CD4-positive, alpha-beta T cell treated with Interleukin-6 at 100 ng/mL for 8 hours (primary cell): ENCODE results near the gene HS3ST3A1.

Source experiments
- DNase-seq: peaks from one replicate; pipeline ENCODE4 v3.0.0-alpha.2; 2020; ENCODE audit warnings: mixed read lengths, low spot score

The HS3ST3A1 gene

GRCh38 chr17:13601776-13602551 lies at the start of gene HS3ST3A1:
HS3ST3A1 (minus strand) TSS chr17:13601929; CDS start chr17:13601129, 800 bp downstream.
- DNase-seq, result no peak

DNA sequence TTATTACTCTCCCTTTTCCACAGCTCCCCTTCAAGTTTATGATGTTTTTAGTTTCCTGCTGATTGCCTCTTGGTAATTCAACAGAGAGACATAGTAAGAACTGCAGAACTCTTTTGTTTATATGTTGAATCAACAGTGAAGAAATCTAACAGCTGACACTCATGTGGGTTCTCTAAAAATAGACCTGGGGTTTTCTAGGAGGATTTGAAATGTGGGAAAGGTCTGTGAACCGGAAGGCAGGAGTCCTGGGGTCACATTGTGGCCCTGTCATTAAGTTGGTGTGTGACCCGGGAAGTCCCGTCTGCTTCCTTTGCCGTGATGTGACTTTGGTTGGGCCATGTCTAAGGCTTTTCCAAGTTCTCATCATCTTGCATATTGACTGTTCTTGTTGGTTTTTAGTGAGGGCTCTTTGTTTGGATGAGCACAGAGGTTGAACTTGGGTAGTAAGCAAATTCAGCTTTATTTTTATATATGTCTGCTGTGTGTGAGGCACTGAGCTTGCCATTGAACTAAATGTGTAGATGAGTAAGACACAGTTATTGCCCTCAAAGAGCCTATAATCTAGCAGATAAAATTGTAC lies 48.5 kb upstream of the HS3ST3A1 start:
- no peak for DNase-seq

DNA sequence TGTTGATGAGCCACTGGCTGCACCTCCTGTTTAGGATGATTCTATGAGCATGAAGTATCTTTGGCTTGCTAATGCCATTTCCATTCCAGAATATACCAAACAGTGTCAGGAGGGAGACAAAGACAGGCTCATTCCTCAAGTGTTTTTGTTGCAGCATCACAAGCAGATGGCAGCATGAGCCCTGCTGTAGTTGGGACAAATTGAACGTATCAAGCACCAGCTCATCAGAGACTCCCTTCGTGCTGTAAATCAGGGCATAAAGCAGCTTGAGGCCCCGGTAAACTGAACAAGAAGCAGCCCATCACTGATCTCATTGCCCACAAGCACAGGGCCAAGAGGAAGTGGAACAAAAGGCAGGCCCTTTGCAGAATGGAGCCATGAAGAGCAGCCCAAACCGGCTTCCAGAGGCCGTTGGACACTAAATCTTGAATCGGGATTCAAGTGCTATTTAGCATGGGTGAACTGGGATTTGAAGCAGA lies 45.9 kb upstream of the HS3ST3A1 start:
- DNase-seq, result no peak

GRCh38 chr17:13646969-13647542 lies 45.3 kb upstream of the HS3ST3A1 start:
- no peak for DNase-seq

DNA sequence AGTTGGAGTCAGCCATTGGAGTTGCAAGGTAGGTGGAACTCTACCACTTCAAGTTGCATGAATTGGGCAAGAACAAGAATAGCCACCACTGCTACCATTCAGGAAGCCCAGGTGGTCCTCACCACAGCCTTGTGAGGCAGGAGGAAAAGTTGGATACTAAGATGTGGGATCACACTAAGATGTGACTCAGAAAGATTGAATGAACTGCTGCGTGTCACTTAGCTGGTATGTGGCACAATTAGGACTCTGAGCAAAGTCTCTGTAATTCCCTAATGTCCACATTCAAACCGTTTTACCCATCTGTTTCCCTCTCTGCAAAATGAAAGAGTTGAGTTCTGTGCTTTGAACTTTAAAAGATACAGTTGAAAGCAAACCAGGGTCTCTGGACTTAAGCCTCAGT lies 44.7 kb upstream of the HS3ST3A1 start:
- DNase-seq, result no peak

GRCh38 chr17:13643180-13643579 lies 41.5 kb upstream of the HS3ST3A1 start:
- no peak for DNase-seq

- no peak for DNase-seq
Observed at GRCh38 chr17:13642188-13642587, 40.5 kb upstream of the HS3ST3A1 start.

DNA sequence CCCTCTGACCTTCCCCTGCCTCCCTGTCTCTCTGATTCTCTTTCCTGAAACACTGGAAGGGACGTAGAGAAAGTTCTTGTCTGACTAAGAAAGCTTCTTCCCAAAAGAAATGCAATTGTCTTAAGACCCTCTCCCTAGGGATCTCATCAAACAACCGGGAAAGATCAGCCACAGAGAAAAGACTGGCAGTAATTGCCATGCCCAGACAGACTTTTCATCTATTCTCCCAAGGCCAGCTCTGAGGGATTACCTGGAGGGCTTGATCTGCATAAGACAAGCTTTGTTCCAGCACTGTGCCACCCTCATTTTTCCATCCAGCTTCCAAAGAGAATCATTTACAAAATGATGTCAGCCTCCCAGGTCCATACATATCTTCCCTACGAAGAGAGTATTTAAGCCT lies 38.8 kb upstream of the HS3ST3A1 start:
- DNase-seq, result no peak

DNA sequence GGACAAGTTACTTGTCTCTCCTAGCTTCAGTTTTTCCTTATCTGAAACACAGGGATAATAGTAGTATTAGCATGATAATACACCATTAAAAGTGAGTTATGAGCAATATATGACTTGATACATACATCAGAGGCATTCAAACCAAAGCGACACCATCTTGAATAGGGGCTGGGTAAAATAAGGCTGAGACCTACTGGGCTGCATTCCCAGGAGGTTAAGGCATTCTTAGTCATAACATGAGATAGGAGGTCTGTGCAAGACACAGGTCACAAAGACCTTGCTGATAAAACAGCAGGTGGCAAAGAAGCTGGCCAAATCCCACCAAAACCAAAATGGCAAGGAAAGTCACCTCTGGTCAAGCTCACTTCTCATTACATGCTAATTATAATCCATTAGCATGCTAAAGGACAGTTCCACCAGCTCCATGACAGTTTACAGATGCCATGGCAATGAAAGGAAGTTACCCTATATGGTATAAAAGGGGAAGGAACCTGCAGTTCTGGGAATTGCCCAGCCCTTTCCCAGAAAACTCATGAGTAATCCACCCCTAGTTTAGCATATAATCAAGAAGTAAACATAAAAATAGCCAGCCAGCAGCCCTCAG lies 37.2 kb upstream of the HS3ST3A1 start:
- no peak for DNase-seq

DNA sequence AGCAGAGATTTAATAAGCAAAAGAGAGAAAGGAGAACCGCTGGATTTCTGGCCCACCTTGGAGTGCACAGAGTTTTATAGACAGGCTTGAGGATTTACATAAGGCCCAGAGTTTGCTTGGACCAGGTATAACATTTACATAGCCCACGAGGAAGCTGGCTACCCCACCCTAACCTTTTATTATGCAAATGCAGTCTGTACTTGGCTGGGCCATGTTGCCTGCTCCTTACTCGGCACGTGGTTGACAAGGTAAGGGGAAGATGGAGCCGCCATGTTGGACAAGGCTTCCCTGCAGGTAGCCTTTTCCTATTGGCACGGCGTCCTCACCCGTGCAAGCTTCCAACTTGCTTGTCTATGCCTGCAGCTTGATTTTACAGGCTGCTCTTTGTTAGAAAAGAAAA lies 35.2 kb upstream of the HS3ST3A1 start:
- DNase-seq, result no peak

DNA sequence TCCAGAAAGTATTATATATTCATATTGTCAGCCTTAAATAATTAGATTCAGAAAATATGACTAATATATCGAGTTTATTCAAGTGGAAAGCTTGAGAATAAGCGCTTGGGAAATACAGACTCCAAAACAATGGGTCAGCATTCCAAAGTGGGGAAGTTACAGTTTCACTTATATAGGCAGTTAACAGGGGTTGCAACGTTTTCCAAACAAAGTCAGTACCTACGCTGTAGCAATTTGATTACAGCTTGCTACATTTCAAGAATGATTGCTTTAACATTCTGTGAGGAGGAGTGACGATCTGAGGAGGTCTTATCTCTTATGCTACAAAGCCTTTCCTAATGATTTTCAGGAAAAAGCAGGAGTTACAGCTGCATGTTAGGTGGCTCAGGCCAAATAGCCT lies 34.2 kb upstream of the HS3ST3A1 start:
- DNase-seq, result no peak

DNA sequence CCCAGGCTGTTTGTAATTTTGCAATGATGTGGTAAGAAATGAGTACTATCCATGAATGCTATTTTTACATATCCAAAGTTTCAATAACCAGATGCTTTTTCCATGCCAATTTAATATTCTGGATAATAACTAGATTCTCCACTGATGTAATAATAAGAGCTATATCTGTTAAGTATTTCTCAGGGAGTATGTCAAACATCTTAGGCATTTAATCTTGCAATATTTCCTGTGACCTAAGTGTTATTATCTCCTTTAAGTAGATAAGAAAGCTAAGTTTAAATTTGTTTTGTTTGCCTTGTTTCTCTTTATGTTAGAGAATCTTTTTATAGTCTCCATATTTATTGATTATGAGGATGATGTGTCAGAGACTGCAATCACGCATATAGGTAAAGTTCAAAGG lies 32.3 kb upstream of the HS3ST3A1 start:
- no peak for DNase-seq

GRCh38 chr17:13631529-13631928 lies 29.8 kb upstream of the HS3ST3A1 start:
- no peak for DNase-seq

GRCh38 chr17:13626703-13627102 lies 25.0 kb upstream of the HS3ST3A1 start:
- no peak for DNase-seq

GRCh38 chr17:13619462-13619861 lies 17.7 kb upstream of the HS3ST3A1 start:
- no peak for DNase-seq

DNA sequence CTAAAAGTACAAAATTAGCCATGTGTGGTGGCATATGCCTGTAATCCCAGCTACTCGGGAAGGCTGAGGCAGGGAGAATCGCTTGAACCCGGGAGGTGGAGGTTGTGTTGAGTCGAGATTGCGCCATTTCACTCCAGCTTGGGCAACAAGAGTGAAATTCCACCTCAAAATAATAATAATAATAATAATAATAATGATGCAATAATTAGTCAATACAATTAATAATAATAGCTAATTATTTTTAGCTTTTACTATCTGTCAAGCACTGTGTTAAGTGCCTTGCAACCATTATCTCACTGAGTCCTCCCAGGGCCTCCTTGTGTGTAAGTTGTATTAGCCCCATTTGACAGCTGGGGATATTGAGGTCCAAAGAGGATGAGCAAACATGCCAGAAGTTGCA lies 14.3 kb upstream of the HS3ST3A1 start:
- DNase-seq, result no peak

- no peak for DNase-seq
Observed at GRCh38 chr17:13609941-13610340, 8.2 kb upstream of the HS3ST3A1 start.

DNA sequence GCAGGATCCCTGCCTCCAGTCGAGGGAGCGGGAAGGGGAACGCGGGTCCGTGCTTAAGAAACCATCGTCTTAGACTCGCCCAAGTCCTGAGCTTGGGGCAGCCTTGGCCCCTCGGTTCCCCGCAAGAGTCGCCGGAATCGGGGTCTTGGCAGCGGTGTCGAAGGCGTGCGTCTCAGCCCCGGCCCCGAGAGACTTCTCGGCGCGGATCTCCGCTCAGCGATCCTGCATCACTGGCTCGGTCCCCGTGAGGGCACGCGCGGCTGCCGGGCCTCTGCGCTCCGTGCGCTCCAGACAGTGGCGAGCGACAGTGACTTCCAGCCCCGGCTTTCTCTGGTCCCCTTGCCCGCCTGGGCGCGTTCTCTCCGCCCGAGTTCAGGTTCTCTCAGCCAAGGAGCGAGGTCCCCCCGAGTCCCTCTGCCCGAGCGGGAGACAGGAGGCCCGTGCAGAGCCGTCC lies 380 bp downstream of the HS3ST3A1 start:
- no peak for DNase-seq

DNA sequence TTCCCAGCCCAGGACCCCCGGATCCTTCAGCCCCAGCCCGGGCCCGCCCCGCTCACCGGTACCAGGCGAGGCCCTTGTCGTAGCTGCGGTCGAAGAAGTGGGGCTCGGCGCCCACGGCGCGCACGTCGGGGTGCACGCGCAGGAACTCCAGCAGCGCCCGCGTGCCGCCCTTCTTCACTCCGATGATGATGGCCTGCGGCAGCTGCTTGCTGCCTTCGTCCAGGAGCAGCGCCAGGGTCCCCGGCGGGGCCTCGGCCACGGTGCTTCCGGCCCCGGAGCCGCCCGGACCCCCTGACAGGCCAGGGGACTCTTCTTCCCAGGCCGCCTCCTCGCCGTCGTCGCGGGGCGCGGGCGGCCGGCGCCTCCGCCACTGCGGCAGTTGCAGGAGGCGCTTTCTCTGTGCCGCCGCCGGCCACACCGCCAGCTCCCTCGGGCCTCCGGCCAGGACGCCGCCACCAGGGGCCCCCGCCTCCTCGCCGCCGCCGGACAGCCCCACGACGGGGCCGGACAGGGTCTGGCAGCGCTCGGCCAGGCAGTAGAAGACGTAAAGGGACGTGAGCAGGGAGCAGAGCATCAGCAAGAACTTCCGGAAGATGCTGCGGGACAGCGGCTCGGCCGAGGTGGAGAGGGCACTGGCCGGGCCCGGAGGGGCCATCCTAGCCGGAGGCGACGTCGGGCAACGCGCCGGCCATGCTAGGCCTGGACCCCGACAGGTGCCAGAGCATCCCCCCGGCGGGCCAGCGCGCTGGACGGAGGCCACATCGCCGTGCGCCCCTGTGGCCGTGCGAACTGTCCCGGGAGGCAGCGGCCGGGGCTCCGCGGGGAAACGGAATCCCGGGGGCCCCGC lies 1.0 kb downstream of the HS3ST3A1 start:
- DNase-seq, result no peak

- no peak for DNase-seq
Observed at GRCh38 chr17:13599864-13600263, 1.9 kb downstream of the HS3ST3A1 start.

- no peak for DNase-seq
Observed at GRCh38 chr17:13599168-13599577, 2.6 kb downstream of the HS3ST3A1 start.
